HepG2 (cell line): Measurements from ENCODE around the gene MYH7. TPM values are rescaled to one million over a fixed set of nuclear protein-coding genes. Genes with fewer than 3 reads are reported as not detected.

Experiments used
- AKAP8 ChIP-seq: sonication (generic); formaldehyde crosslinking; IDR thresholded peaks from 2 replicates; pipeline ENCODE4 v1.5.1; 2020; ENCODE audit warnings: mild to moderate bottlenecking, missing genetic modification reagents
- ARID2 ChIP-seq: sonication (generic); formaldehyde crosslinking; IDR thresholded peaks from 2 replicates; pipeline ENCODE4 v1.8.1; 2022; ENCODE audit warnings: mild to moderate bottlenecking, missing genetic modification reagents, borderline replicate concordance
- HOXD1 ChIP-seq: sonication (generic); formaldehyde crosslinking; IDR thresholded peaks from 2 replicates; pipeline ENCODE4 v1.5.0; 2020; ENCODE audit warnings: missing genetic modification reagents
- MEIS2 ChIP-seq: sonication (generic); formaldehyde crosslinking; IDR thresholded peaks from 2 replicates; pipeline ENCODE4 v1.9.0; 2021; ENCODE audit warnings: mild to moderate bottlenecking, missing genetic modification reagents
- PITX1 ChIP-seq: sonication (generic); formaldehyde crosslinking; IDR thresholded peaks from 2 replicates; pipeline ENCODE4 v1.5.1; 2020; ENCODE audit warnings: mild to moderate bottlenecking, missing genetic modification reagents
- POLR2AphosphoS2 ChIP-seq: IDR thresholded peaks from 2 replicates; pipeline ENCODE4 v1.6.1; 2011; ENCODE audit warnings: low read depth, low read length, improper control_type of control experiment
- RBFOX2 ChIP-seq: fragments of 200-400 bp; formaldehyde crosslinking; IDR thresholded peaks from 2 replicates; pipeline ENCODE4 v1.6.1; 2017; ENCODE audit warnings: low read depth, mild to moderate bottlenecking, low read length
- SMARCC2 ChIP-seq: fragments of 450-650 bp; IDR thresholded peaks from 2 replicates; pipeline ENCODE4 v1.6.1; 2017; ENCODE audit warnings: antibody characterized with exemption, mild to moderate bottlenecking
- TCF7 ChIP-seq: sonication (generic); IDR thresholded peaks from 2 replicates; pipeline ENCODE4 v1.6.1; 2016; ENCODE audit warnings: antibody characterized with exemption, low read depth
- ZFP36L2 ChIP-seq: sonication (generic); formaldehyde crosslinking; IDR thresholded peaks from 2 replicates; pipeline ENCODE4 v1.4.0; 2020; ENCODE audit warnings: missing genetic modification reagents
- ZFYVE20 ChIP-seq: sonication (generic); formaldehyde crosslinking; IDR thresholded peaks from 2 replicates; pipeline ENCODE4 v1.8.0; 2023; ENCODE audit warnings: low read depth, mild to moderate bottlenecking, moderate library complexity, missing genetic modification reagents, borderline replicate concordance
- ZNF331 ChIP-seq: sonication (generic); formaldehyde crosslinking; IDR thresholded peaks from 2 replicates; pipeline ENCODE4 v1.4.0; 2020; ENCODE audit warnings: missing genetic modification reagents
- ZNF333 ChIP-seq: sonication (generic); formaldehyde crosslinking; IDR thresholded peaks from 2 replicates; pipeline ENCODE4 v1.4.0; 2020; ENCODE audit warnings: mild to moderate bottlenecking, missing genetic modification reagents, borderline replicate concordance
- ZNF33A ChIP-seq: sonication (generic); formaldehyde crosslinking; IDR thresholded peaks from 2 replicates; pipeline ENCODE4 v1.5.1; 2020; ENCODE audit warnings: missing genetic modification reagents, mild to moderate bottlenecking, moderate library complexity, borderline replicate concordance
- ZNF670 ChIP-seq: sonication (generic); formaldehyde crosslinking; IDR thresholded peaks from 2 replicates; pipeline ENCODE4 v1.8.0; 2022; ENCODE audit warnings: mild to moderate bottlenecking, missing genetic modification reagents, borderline replicate concordance
- ZNF674 ChIP-seq: sonication (generic); formaldehyde crosslinking; IDR thresholded peaks from 2 replicates; pipeline ENCODE4 v1.5.0; 2020; ENCODE audit warnings: low read depth, mild to moderate bottlenecking, missing genetic modification reagents
- ZNF7 ChIP-seq: IDR thresholded peaks from 2 replicates; pipeline ENCODE4 v1.6.1; 2016; ENCODE audit warnings: missing biosample characterization, missing genetic modification reagents
- ZSCAN31 ChIP-seq: sonication (generic); formaldehyde crosslinking; IDR thresholded peaks from 2 replicates; pipeline ENCODE4 v1.5.0; 2020; ENCODE audit warnings: low read depth, mild to moderate bottlenecking, missing genetic modification reagents
- polyA plus RNA-seq, 8 experiments: library from polyadenylated mRNA; depleted of rRNA in 3 of 8; stranded (reverse) in 7 of 8; unstranded in 1 of 8; fragments of >200 nt; fragmentation: Illumina TruSeq in 4 of 8; extraction: Trizol in 4 of 8; gene quantifications; 2 replicates each; pipeline versions ENCODE4 v1.2.1 to v1.2.3, GENCODE V29; 2011 to 2016; ENCODE audit warnings: low read depth in 4 of 8, missing spikeins in 1 of 8, mixed read lengths in 1 of 8; ENCODE audit not compliant: insufficient read depth in 1 of 8
- total RNA-seq, 5 experiments: library from RNA; depleted of rRNA; stranded (reverse); fragments of >200 nt; fragmentation: Illumina TruSeq; extraction: Trizol; gene quantifications; 2 replicates each; pipeline ENCODE4 v1.2.3, GENCODE V29; 2016; ENCODE audit warnings: low read depth in 1 of 5
- TF ChIP-seq, protein P1 (sequence below): sonication (generic); formaldehyde crosslinking; conservative IDR thresholded peaks from 2 replicates; pipeline ENCODE4 v1.4.0; 2020; ENCODE audit warnings: mild to moderate bottlenecking, missing genetic modification reagents, moderate library complexity
- TF ChIP-seq, protein P2 (sequence below), 2 experiments: sonication (generic) in 1 of 2; formaldehyde crosslinking in 1 of 2; IDR thresholded peaks; 2 replicates each; pipeline versions ENCODE4 v1.4.0 to v1.6.1; 2018 to 2020; ENCODE audit warnings: missing genetic modification reagents in 2 of 2, borderline replicate concordance in 1 of 2, low read depth in 1 of 2, mild to moderate bottlenecking in 1 of 2, missing biosample characterization in 1 of 2
- TF ChIP-seq, protein P3 (sequence below): sonication (generic); formaldehyde crosslinking; IDR thresholded peaks from 2 replicates; pipeline ENCODE4 v1.9.0; 2021; ENCODE audit warnings: missing genetic modification reagents, mild to moderate bottlenecking, borderline replicate concordance

MYH7 gene
- total and polyA plus RNA-seq, 2 of the 13 experiments (the other 11 are each of a cell fraction or from before 2014, with no cell fraction given): 0.04 TPM; not detected in 1

DNA sequence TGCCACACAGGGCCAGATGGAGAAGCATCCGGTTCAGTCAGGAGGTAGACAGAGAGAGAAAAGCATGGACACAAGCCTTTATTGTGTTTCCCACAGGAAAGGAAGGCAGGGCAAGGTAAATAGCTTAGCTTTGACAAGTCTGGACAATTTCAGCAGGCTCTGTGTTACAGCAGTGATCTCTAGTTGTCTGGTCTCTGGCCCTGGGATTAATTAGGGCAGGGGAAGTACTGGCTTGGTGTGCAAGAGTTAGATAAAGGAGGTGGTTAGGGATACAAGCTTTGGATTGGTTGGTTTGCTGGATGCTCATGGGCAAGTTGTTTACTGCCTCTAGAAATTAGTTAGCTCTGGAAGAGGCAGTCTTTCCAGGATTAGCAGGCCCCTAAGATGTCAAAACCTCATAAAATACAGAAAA, 19.0 kb upstream of the MYH7 start (continued):
- TF ChIP-seq PITX1 (CRISPR knock-in tag) (peak; percentile 39; the same call in 1 of the 2 replicates), AKAP8 (CRISPR knock-in tag) (no peak), POLR2AphosphoS2 (no peak), ZSCAN31 (CRISPR knock-in tag) (no peak), TCF7 (no peak), ZNF333 (no peak), HOXD1 (CRISPR knock-in tag) (no peak), ZFP36L2 (CRISPR knock-in tag) (no peak), ZNF331 (CRISPR knock-in tag) (peak; percentile 78; the same call in 1 of the 2 replicates), ZNF7 (CRISPR knock-in tag) (no peak), ARID2 (no peak), ZNF33A (CRISPR knock-in tag) (no peak), SMARCC2 (no peak), ZNF670 (no peak), ZNF674 (no peak), MEIS2 (peak; percentile 59), ZFYVE20 (CRISPR knock-in tag) (no peak), RBFOX2 (no peak)
- TF ChIP-seq, protein P1, sequence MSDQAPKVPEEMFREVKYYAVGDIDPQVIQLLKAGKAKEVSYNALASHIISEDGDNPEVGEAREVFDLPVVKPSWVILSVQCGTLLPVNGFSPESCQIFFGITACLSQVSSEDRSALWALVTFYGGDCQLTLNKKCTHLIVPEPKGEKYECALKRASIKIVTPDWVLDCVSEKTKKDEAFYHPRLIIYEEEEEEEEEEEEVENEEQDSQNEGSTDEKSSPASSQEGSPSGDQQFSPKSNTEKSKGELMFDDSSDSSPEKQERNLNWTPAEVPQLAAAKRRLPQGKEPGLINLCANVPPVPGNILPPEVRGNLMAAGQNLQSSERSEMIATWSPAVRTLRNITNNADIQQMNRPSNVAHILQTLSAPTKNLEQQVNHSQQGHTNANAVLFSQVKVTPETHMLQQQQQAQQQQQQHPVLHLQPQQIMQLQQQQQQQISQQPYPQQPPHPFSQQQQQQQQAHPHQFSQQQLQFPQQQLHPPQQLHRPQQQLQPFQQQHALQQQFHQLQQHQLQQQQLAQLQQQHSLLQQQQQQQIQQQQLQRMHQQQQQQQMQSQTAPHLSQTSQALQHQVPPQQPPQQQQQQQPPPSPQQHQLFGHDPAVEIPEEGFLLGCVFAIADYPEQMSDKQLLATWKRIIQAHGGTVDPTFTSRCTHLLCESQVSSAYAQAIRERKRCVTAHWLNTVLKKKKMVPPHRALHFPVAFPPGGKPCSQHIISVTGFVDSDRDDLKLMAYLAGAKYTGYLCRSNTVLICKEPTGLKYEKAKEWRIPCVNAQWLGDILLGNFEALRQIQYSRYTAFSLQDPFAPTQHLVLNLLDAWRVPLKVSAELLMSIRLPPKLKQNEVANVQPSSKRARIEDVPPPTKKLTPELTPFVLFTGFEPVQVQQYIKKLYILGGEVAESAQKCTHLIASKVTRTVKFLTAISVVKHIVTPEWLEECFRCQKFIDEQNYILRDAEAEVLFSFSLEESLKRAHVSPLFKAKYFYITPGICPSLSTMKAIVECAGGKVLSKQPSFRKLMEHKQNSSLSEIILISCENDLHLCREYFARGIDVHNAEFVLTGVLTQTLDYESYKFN (CRISPR knock-in tag): 0 out of 2 replicates have a peak, but pooled peaks have one; percentile 29
- TF ChIP-seq, protein P2, sequence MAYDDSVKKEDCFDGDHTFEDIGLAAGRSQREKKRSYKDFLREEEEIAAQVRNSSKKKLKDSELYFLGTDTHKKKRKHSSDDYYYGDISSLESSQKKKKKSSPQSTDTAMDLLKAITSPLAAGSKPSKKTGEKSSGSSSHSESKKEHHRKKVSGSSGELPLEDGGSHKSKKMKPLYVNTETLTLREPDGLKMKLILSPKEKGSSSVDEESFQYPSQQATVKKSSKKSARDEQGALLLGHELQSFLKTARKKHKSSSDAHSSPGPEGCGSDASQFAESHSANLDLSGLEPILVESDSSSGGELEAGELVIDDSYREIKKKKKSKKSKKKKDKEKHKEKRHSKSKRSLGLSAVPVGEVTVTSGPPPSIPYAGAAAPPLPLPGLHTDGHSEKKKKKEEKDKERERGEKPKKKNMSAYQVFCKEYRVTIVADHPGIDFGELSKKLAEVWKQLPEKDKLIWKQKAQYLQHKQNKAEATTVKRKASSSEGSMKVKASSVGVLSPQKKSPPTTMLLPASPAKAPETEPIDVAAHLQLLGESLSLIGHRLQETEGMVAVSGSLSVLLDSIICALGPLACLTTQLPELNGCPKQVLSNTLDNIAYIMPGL (CRISPR knock-in tag; IDR thresholded peaks at IDR 0.05; ENCODE audit: borderline replicate concordance in 1 of 2, low read depth in 1 of 2): no peak
- TF ChIP-seq, protein P3, sequence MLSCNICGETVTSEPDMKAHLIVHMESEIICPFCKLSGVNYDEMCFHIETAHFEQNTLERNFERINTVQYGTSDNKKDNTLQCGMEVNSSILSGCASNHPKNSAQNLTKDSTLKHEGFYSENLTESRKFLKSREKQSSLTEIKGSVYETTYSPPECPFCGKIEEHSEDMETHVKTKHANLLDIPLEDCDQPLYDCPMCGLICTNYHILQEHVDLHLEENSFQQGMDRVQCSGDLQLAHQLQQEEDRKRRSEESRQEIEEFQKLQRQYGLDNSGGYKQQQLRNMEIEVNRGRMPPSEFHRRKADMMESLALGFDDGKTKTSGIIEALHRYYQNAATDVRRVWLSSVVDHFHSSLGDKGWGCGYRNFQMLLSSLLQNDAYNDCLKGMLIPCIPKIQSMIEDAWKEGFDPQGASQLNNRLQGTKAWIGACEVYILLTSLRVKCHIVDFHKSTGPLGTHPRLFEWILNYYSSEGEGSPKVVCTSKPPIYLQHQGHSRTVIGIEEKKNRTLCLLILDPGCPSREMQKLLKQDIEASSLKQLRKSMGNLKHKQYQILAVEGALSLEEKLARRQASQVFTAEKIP: no peak
